ENCODE measurements around the gene SERPINF2.
A peak's percentile ranks its signal among the peaks of the same experiment; 100 is the strongest.
"Not testable (repeated sequence)": the region's sequence is repeated elsewhere in the genome, so short reads cannot be mapped to it uniquely, and the experiment has no call there.

The SERPINF2 gene

GRCh38 chr17:1783834-1784611 lies 41.4 kb downstream of the SERPINF2 start:
- H3K27me3 ChIP-seq (ENCODE audit: low read depth, low read length), result no peaks in the 10 kb centered on the region
- peak overlapping the region; percentile 95 for H3K27ac ChIP-seq (ENCODE audit: low read length)
- H3K36me3 ChIP-seq (ENCODE audit: control insufficient read depth in 1 of 2, insufficient read depth in 2 of 2, low read length in 2 of 2), result peaks cover 4 to 12% of the 10 kb centered on the region in 2 donors
- no peaks in the 10 kb centered on the region for H3K9me3 ChIP-seq (ENCODE audit: control insufficient read depth in 1 of 2, low read length in 2 of 2)
- peaks cover 20 to 26% of the 10 kb centered on the region in 2 donors for H3K4me1 ChIP-seq (ENCODE audit: control insufficient read depth in 1 of 2, insufficient read depth in 2 of 2, low read length in 2 of 2)
- H3K4me3 ChIP-seq (ENCODE audit: low read depth in 1 of 2, low read length in 2 of 2), result peak overlapping the region; percentile 37 to 43

GRCh38 chr17:1785930-1786329 lies 43.3 kb downstream of the SERPINF2 start:
- H3K4me1 ChIP-seq (ENCODE audit: control insufficient read depth in 1 of 2, insufficient read depth in 2 of 2, low read length in 2 of 2), result peaks cover 20 to 21% of the 10 kb centered on the region in 2 donors
- no peaks in the 10 kb centered on the region for H3K27me3 ChIP-seq (ENCODE audit: low read depth, low read length)
- H3K4me3 ChIP-seq (ENCODE audit: low read depth in 1 of 2, low read length in 2 of 2), result no peak overlapping the region
- peaks cover 4 to 12% of the 10 kb centered on the region in 2 donors for H3K36me3 ChIP-seq (ENCODE audit: control insufficient read depth in 1 of 2, insufficient read depth in 2 of 2, low read length in 2 of 2)
- H3K9me3 ChIP-seq (ENCODE audit: control insufficient read depth in 1 of 2, low read length in 2 of 2), result no peaks in the 10 kb centered on the region
- peak overlapping the region; percentile 86 for H3K27ac ChIP-seq (ENCODE audit: low read length)

- Histone ChIP-seq H3K4me3 (ENCODE audit: low read depth in 1 of 2, low read length in 2 of 2) (no peak overlapping the region), H3K27ac (ENCODE audit: low read length) (peak overlapping the region; percentile 86), H3K27me3 (ENCODE audit: low read depth, low read length) (no peaks in the 10 kb centered on the region), H3K4me1 (ENCODE audit: control insufficient read depth in 1 of 2, insufficient read depth in 2 of 2, low read length in 2 of 2) (peaks cover 20 to 21% of the 10 kb centered on the region in 2 donors), H3K9me3 (ENCODE audit: control insufficient read depth in 1 of 2, low read length in 2 of 2) (no peaks in the 10 kb centered on the region), H3K36me3 (ENCODE audit: control insufficient read depth in 1 of 2, insufficient read depth in 2 of 2, low read length in 2 of 2) (peaks cover 4 to 9% of the 10 kb centered on the region in 2 donors)
These were observed 44.0 kb downstream of the SERPINF2 start for GRCh38 chr17:1786708-1787107.

GRCh38 chr17:1787301-1787902 lies 44.7 kb downstream of the SERPINF2 start:
- Histone ChIP-seq H3K36me3 (ENCODE audit: control insufficient read depth in 1 of 2, insufficient read depth in 2 of 2, low read length in 2 of 2) (peaks cover 4 to 9% of the 10 kb centered on the region in 2 donors), H3K9me3 (ENCODE audit: control insufficient read depth in 1 of 2, low read length in 2 of 2) (no peaks in the 10 kb centered on the region), H3K27me3 (ENCODE audit: low read depth, low read length) (no peaks in the 10 kb centered on the region), H3K27ac (ENCODE audit: low read length) (peak overlapping the region; percentile 86), H3K4me3 (ENCODE audit: low read depth in 1 of 2, low read length in 2 of 2) (no peak overlapping the region), H3K4me1 (ENCODE audit: control insufficient read depth in 1 of 2, insufficient read depth in 2 of 2, low read length in 2 of 2) (peaks cover 18 to 20% of the 10 kb centered on the region in 2 donors)

- Histone ChIP-seq H3K9me3 (ENCODE audit: control insufficient read depth in 1 of 2, low read length in 2 of 2) (no peaks in the 10 kb centered on the region), H3K36me3 (ENCODE audit: control insufficient read depth in 1 of 2, insufficient read depth in 2 of 2, low read length in 2 of 2) (peaks cover 0 to 9% of the 10 kb centered on the region in 2 donors), H3K4me3 (ENCODE audit: low read depth in 1 of 2, low read length in 2 of 2) (no peak overlapping the region), H3K4me1 (ENCODE audit: control insufficient read depth in 1 of 2, insufficient read depth in 2 of 2, low read length in 2 of 2) (peaks cover 11% of the 10 kb centered on the region in 2 donors), H3K27me3 (ENCODE audit: low read depth, low read length) (no peaks in the 10 kb centered on the region), H3K27ac (ENCODE audit: low read length) (no peak overlapping the region)
These were observed 47.3 kb downstream of the SERPINF2 start for GRCh38 chr17:1789936-1790335.

GRCh38 chr17:1792495-1793446 lies 50.1 kb downstream of the SERPINF2 start:
- no peak overlapping the region for H3K4me3 ChIP-seq (ENCODE audit: low read depth in 1 of 2, low read length in 2 of 2)
- H3K4me1 ChIP-seq (ENCODE audit: control insufficient read depth in 1 of 2, insufficient read depth in 2 of 2, low read length in 2 of 2), result peaks cover 0 to 12% of the 10 kb centered on the region in 2 donors
- no peaks in the 10 kb centered on the region for H3K36me3 ChIP-seq (ENCODE audit: control insufficient read depth in 1 of 2, insufficient read depth in 2 of 2, low read length in 2 of 2)
- no peak overlapping the region for H3K27ac ChIP-seq (ENCODE audit: low read length)
- H3K9me3 ChIP-seq (ENCODE audit: control insufficient read depth in 1 of 2, low read length in 2 of 2), result no peaks in the 10 kb centered on the region
- H3K27me3 ChIP-seq (ENCODE audit: low read depth, low read length), result no peaks in the 10 kb centered on the region

- no peak overlapping the region for H3K27ac ChIP-seq (ENCODE audit: low read length)
- H3K4me1 ChIP-seq (ENCODE audit: control insufficient read depth in 1 of 2, insufficient read depth in 2 of 2, low read length in 2 of 2), result peaks cover 0 to 12% of the 10 kb centered on the region in 2 donors
- H3K9me3 ChIP-seq (ENCODE audit: control insufficient read depth in 1 of 2, low read length in 2 of 2), result no peaks in the 10 kb centered on the region
- H3K36me3 ChIP-seq (ENCODE audit: control insufficient read depth in 1 of 2, insufficient read depth in 2 of 2, low read length in 2 of 2), result no peaks in the 10 kb centered on the region
- H3K4me3 ChIP-seq (ENCODE audit: low read depth in 1 of 2, low read length in 2 of 2), result no peak overlapping the region
- no peaks in the 10 kb centered on the region for H3K27me3 ChIP-seq (ENCODE audit: low read depth, low read length)
These were observed 50.8 kb downstream of the SERPINF2 start for GRCh38 chr17:1793447-1793806.

GRCh38 chr17:1796800-1797199 lies 54.1 kb downstream of the SERPINF2 start:
- Histone ChIP-seq H3K4me1 (ENCODE audit: control insufficient read depth in 1 of 2, insufficient read depth in 2 of 2, low read length in 2 of 2) (peaks cover 0 to 12% of the 10 kb centered on the region in 2 donors), H3K27me3 (ENCODE audit: low read depth, low read length) (no peaks in the 10 kb centered on the region), H3K9me3 (ENCODE audit: control insufficient read depth in 1 of 2, low read length in 2 of 2) (no peaks in the 10 kb centered on the region), H3K4me3 (ENCODE audit: low read depth in 1 of 2, low read length in 2 of 2) (no peak overlapping the region), H3K27ac (ENCODE audit: low read length) (no peak overlapping the region), H3K36me3 (ENCODE audit: control insufficient read depth in 1 of 2, insufficient read depth in 2 of 2, low read length in 2 of 2) (peaks cover 10 to 14% of the 10 kb centered on the region in 2 donors)

- Histone ChIP-seq H3K9me3 (ENCODE audit: control insufficient read depth in 1 of 2, low read length in 2 of 2) (no peaks in the 10 kb centered on the region), H3K27me3 (ENCODE audit: low read depth, low read length) (no peaks in the 10 kb centered on the region), H3K4me1 (ENCODE audit: control insufficient read depth in 1 of 2, insufficient read depth in 2 of 2, low read length in 2 of 2) (peaks cover 0 to 12% of the 10 kb centered on the region in 2 donors), H3K36me3 (ENCODE audit: control insufficient read depth in 1 of 2, insufficient read depth in 2 of 2, low read length in 2 of 2) (peaks cover 10 to 14% of the 10 kb centered on the region in 2 donors), H3K4me3 (ENCODE audit: low read depth in 1 of 2, low read length in 2 of 2) (no peak overlapping the region), H3K27ac (ENCODE audit: low read length) (no peak overlapping the region)
These were observed 54.7 kb downstream of the SERPINF2 start for GRCh38 chr17:1797323-1797722.

GRCh38 chr17:1797846-1798245 lies 55.2 kb downstream of the SERPINF2 start:
- H3K27me3 ChIP-seq (ENCODE audit: low read depth, low read length); H3K27ac ChIP-seq (ENCODE audit: low read length); H3K9me3 ChIP-seq (ENCODE audit: control insufficient read depth in 1 of 2, low read length in 2 of 2); H3K4me3 ChIP-seq (ENCODE audit: low read depth in 1 of 2, low read length in 2 of 2): not testable (repeated sequence)
- H3K4me1 ChIP-seq (ENCODE audit: control insufficient read depth in 1 of 2, insufficient read depth in 2 of 2, low read length in 2 of 2), result peaks cover 0 to 12% of the 10 kb centered on the region in 2 donors
- H3K36me3 ChIP-seq (ENCODE audit: control insufficient read depth in 1 of 2, insufficient read depth in 2 of 2, low read length in 2 of 2), result peaks cover 10 to 14% of the 10 kb centered on the region in 2 donors

- Histone ChIP-seq H3K36me3 (ENCODE audit: control insufficient read depth in 1 of 2, insufficient read depth in 2 of 2, low read length in 2 of 2) (peaks cover 14 to 19% of the 10 kb centered on the region in 2 donors), H3K27me3 (ENCODE audit: low read depth, low read length) (no peaks in the 10 kb centered on the region), H3K27ac (ENCODE audit: low read length) (no peak overlapping the region), H3K4me1 (ENCODE audit: control insufficient read depth in 1 of 2, insufficient read depth in 2 of 2, low read length in 2 of 2) (peaks cover 0 to 12% of the 10 kb centered on the region in 2 donors), H3K9me3 (ENCODE audit: control insufficient read depth in 1 of 2, low read length in 2 of 2) (no peaks in the 10 kb centered on the region), H3K4me3 (ENCODE audit: low read depth in 1 of 2, low read length in 2 of 2) (no peak overlapping the region)
These were observed 57.6 kb downstream of the SERPINF2 start for GRCh38 chr17:1800240-1800639.

All from muscle layer of duodenum (tissue), 2 donors.